ENCODE measurements around the gene MOV10L1.
"Not testable (repeated sequence)": the region's sequence is repeated elsewhere in the genome, so short reads cannot be mapped to it uniquely, and the experiment has no call there.

The MOV10L1 gene

DNA sequence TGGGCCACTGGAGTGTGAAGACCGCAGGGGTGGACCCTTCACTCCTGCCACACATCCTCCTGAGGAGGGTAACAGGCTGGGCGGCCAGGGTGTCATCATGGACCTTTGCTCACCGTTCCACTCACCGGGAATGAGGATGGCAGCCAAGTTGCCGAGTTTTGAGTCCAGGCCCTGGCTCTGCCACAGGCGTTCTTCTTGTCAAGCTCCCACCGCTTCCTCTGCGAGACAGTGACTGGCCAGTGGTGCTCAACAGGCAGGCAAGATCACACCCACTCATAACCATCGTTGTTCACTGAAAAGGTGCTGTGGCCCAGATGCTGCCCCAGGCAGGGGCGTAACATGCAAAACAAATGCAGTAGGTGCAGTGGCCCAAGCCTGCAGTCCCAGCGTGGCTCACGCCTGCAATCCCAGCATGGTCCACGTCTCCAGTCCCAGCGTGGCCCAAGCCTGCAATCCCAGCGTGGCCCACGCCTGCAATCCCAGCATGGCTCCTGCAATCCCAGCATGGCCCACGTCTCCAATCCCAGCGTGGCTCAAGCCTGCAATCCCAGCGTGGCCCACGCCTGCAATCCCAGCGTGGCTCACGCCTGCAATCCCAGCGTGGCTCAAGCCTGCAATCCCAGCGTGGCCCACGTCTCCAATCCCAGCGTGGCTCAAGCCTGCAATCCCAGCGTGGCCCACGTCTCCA, 75.8 kb downstream of the MOV10L1 start:
- DNase-seq, result no peak

DNA sequence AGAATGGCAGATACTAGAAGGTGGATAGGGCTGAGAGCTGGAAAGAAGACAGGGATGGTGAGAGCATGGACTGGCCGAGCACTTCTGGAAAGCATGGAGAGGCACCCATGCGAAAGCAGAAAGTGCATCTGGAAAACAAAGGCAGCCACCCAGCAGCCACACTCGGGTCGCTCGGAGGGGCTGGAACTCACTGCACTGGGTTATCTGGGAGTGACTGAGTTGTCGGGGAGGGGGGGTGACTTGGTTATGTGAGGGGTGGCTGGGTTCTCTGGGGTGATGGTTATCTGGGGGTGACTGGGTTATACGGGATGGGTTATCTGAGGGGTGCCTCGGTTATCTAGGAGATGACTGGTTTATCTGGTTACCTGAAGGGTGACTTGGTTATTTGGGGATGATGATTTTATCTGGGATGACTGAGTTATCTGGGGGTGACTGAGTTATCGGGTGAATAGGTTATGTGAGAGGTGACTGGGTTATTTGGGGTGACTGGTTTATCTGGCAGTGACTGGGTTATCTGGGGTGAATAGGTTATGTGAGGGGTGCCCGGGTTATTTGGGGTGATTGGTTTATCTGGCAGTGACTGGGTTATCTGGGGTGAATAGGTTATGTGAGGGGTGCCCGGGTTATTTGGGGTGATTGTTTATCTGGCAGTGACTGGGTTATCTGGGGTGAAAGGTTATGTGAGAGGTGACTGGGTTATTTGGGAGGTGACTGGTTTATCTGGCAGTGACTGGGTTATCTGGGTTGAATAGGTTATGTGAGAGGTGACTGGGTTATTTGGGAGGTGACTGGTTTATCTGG, 78.1 kb downstream of the MOV10L1 start:
- DNase-seq, result no peak

DNA sequence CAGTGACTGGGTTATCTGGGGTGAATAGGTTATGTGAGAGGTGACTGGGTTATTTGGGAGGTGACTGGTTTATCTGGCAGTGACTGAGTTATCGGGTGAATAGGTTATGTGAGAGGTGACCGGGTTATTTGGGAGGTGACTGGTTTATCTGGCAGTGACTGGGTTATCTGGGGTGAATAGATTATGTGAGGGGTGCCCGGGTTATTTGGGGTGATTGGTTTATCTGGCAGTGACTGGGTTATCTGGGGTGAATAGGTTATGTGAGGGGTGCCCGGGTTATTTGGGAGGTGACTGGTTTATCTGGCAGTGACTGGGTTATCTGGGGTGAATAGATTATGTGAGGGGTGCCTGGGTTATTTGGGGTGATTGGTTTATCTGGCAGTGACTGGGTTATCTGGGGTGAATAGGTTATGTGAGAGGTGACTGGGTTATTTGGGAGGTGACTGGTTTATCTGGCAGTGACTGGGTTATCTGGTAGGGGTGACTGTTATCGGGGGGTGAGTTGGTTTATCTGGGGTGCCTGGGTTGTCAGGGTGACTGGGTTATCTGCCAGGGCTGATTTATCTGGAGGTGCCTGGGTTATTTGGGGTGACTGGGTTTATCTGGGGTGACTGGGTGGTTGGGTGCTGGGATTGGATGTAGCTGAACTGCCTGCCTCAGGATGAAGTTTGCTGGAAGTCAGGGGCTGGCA, 78.8 kb downstream of the MOV10L1 start:
- not testable (repeated sequence) for DNase-seq

DNA sequence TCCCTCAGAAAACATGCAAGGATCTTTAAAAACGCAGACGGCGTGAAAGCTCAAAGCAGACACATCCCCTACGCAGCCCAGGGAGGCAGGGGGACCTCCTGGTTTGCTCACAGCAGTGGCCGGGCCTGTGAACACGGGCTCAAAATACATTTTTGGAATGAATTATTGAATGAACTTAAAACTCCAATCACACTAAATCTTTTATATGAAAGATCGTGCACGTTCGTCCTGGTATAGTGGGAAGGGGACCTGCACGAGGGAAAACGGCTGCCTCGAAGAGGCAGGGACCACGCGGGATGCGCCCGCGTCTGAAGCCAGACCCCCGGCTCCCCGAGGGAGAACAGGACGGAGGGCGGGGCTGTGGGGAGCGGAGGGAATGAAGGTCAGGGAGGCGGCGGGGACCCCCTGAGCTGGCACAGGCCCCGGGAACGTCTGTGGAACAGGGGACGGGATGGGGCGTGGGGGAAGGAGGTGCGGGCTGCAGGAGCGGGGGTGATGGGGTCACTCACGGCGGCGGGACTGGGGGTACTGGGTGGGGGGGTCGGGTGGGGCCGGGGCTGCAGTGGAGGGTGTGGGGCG, 79.5 kb downstream of the MOV10L1 start:
- no peak for DNase-seq

DNA sequence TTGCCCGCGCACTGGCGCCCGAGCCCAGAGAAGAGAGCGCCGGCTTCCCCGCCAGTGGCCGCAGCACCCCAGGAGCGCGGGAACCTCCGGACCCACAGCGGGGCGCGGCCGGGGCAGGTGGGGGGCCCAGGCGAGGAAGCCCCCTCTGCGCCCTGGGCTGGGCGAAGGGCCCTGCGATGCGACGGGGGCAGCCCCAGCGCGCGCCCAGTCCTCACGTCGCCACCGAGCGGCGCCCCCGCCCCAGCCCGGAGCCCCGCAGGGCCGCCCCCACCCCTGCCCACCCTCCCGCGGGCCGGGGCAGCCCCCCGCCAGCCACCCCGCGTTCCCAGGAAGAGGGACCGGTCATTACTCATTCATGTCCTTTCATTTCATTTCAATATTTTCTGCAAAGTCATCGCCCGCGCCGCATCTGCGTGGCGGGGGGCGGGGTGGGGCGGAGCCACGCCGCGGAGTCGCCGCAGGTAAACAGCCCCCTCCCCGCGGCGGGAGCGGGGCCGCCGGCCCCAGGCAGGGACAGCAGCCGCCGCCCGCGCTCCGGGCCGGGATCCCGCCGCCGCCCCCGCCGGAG, 80.1 kb downstream of the MOV10L1 start:
- DNase-seq, result no peak

DNA sequence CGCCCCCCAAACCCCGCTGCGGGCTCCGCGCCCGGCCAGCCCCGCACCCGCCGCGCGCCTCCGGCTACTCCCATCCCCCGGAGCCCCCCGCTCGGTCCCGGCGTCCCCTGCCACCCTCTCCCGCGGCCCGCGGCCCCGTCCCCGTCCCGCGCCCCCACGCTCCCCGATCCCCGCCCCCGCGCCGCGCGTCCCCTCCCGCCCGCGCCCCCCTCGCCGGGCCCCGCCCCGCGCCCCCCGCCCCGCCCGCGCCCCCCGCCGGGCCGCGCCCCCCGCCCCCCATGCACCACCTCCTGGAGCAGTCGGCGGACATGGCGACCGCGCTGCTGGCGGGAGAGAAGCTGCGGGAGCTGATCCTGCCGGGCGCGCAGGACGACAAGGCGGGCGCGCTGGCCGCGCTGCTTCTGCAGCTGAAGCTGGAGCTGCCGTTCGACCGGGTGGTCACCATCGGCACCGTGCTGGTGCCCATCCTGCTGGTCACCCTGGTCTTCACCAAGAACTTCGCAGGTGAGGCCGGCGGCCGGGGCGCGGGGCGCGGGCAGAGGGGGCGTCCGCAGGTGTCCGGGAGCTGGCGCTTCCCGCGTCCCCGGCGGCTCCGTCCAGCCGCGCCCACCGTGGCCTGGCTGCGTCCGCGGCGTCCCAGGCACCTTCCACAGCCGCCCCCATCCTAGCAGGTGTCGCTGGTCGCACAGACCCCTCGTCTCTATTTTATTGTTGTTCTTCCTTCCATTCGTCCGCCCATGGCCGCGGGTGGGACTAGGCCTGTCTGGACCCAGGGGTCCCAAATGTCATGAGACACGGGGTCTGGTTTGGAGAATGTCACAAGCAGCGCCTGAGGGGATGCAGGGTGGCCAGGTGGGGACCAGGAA, 80.9 kb downstream of the MOV10L1 start, which contains the start of gene PANX2:
PANX2 (plus strand) TSS at position 279 of the 866 bp plus-strand sequence; CDS start at position 279, 0 bp downstream.
- no peak for DNase-seq

DNA sequence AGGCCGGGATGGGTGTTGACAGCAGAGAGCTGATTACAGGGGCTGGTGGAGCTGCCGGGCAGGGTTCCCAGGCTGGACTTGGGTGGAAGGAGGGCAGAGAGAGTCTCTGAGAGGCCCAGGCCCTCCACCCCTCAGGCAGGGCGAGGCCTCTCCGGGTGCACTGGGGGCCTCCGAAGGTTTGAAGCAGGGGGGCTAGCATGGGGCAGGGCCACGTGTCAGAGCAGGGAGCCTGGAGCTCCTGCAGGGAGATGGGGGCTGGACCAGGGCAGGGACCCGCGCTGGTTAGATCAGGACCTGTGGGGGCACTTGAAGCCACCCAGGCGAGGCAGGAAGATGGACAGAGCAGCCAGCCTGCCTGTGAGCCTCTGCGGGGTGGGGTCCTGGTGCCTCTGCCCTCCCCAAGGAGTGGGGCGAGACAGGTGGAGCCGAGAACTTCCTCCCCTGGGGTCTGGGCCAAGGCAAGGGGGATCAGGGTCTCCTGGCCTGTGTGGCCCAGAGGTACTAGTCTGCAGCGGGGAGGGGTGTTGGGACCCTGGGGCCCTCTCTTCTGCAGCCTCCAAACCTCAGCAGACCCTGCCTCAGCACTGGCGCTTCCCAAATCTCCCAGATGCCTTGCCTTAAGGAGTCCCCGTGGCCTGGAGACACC, 81.6 kb downstream of the MOV10L1 start:
- DNase-seq, result no peak

DNA sequence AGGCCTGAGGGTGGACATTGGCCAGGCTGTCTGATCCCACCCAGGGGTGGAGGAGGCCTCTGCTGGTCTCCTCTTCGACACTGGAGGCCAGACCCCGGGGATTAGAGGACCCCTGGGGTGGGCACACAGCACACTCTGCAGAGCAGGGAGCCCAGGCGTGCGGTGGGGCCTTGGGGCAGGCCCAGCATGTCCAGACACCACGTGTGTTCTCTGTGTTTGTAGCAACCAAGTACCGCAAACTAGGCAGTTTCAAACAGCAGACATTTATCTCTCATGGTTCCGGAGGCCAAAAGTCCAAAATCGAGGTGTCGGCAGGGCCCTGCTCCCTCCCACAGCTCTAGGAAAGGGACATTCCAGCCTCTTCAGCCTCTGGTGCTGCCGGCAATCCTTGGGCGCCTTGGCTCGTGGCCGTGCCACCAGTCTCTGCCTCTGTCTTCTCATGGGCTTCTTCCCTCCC, 82.2 kb downstream of the MOV10L1 start:
- DNase-seq, result no peak

DNA sequence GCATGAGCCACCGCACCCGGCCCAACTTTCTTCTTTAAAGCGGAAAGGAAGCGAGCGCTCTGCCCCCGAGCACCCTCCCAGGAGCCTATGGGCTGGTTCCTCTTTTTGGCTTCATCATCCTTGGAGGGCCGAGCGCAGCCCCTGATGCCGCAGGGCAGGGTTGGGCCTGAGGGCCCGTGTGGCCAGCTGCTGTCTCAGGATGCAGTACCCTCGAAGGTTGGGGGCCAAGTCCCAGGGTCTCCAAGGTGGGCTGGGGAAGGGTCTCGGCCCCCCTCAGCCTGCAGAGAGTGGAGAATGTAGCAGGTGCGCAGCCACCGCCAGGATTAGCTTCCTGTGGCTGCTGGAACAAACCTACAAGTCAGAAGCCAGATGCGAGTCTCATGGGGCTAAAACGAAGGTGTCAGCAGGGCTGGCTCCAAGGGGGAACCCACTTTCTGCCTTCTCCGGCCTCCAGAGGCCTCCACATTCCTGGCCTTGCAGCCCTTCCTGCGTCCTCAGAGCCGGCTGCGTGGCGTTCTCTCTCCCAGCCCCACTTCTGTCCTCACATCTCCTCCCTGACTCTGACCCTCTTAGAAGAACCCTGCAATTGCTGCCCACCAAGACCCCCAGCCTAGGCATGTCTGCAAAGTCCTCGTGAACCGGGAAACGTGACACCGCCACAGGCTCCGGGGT, 83.6 kb downstream of the MOV10L1 start:
- DNase-seq, result no peak

DNA sequence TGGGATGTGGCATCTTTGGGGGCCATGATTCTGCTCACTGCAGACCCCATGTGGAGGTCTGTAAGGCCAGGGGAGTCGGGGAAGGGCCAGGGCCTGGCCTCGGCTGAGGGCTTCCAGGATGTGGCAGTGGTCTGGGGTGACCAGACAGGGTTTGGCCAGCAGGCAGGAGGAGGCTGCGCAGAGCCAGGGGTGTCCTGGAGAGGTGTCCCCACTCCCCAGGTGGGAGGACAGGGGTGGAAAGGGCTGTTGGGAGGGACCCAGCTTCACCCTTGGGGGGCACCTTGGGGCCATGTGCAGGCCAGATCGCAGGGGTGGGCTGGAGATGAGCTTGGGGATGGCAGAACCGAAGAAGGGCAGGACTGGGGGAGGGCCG, 84.2 kb downstream of the MOV10L1 start:
- DNase-seq, result no peak

DNA sequence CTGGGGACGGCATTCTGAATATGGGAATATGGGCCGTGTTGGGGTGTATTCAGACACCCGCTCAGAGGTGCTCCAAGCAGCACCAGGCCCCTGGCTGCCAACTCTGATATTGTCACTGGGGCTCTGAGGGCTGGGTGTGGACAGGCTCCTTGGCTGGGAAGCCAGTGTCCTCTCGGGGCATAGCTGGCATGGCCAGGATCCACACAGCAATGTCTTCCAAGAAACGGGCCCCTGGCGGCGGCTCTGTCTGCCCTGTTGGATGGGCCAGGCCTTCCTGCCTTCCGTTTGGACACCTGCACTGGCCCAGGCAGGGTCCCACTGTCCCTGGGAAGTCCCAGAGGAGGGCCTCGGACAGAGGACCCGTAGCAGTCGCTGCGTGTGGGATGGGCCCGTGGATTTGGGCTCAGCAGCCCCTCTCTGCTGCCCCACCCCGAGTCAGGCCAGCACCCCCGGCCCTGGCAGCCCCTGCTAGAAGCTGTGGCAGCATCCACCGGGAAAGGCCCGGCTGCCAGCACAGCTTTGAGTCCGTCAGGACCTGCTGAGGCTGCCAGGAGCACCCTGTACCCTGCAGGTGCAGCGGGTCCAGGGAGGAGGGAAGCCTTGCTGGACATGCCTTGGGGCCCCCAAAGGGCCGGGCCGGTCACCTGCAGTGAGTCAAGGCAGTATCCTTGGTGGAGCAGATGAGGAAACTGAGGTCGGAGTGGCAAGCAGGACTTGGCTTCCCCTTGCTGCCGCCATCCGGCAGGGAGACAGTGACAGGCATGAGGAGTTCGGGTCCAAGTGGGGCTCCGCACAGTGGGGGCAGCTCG, 84.8 kb downstream of the MOV10L1 start:
- no peak for DNase-seq

DNA sequence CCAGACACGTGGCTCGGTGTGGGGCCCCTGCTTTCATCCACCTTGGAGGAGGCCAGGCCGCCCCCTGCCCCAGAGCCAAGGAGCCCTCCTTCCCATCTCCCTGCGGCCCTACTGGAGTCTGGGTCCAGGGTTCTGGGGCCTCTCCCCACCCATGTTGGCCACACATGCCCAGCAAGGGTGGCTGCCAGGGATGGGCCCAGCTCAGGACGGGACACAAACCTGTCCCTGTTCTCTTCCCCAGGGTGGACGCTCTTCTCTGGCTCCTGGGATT, 85.3 kb downstream of the MOV10L1 start:
- no peak for DNase-seq

DNA sequence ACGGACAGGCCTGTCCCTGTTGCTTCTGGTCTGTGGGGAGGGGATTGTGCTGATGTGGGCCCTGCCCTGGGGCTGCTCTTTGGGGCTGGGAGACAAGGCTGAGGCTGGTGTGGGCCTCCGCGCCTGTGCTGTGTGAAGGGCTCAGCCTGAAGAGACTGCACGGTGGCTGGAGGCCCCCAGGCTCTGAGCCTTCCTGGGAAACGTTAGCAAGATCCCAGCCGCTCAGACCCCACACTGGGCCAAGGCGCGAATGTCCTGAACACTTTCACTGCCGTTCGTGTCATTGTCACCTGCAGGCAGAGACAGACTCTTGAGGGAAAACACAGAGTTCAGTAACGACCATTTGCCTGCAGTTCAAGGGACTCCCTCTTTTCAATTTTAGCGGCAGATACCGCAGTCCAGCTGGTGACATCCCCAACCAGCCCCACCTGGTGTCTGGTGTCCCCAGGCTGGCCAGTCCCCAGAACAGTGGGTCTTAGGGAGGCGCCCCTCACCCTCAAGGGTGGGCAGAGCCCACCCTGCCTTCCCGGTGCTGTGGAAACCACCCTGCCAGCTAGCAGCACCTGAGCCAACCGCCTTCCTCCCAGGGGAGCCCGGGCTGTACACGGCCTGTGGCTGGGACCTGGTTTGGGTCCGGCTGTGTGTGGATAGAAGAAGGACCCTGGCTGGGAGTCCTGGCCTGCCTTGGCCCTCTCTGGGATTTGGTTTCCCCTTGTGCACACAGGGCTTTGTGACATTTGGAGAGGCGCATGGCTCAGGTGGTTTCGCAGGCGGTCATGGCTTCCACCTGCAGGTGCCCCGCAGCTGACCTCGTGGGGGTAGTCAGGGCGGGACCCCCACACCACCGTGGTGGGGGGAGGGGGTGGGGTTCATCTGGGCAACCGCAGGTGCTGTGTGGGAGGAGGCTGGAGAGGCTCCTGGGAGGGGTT, 86.4 kb downstream of the MOV10L1 start:
- DNase-seq, result no peak

DNA sequence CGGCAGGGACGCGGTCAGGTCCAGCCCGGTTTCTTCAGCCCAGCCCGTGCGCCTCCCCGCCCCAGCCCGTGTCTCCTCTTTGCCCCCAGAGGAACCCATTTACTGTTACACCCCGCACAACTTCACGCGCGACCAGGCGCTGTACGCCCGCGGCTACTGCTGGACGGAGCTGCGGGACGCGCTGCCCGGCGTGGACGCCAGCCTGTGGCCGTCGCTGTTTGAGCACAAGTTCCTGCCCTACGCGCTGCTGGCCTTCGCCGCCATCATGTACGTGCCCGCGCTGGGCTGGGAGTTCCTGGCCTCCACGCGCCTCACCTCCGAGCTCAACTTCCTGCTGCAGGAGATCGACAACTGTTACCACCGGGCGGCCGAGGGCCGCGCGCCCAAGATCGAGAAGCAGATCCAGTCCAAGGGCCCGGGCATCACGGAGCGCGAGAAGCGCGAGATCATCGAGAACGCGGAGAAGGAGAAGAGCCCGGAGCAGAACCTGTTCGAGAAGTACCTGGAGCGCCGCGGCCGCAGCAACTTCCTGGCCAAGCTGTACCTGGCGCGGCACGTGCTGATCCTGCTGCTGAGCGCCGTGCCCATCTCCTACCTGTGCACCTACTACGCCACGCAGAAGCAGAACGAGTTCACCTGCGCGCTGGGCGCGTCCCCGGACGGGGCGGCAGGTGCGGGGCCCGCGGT, 87.2 kb downstream of the MOV10L1 start:
- no peak for DNase-seq

DNA sequence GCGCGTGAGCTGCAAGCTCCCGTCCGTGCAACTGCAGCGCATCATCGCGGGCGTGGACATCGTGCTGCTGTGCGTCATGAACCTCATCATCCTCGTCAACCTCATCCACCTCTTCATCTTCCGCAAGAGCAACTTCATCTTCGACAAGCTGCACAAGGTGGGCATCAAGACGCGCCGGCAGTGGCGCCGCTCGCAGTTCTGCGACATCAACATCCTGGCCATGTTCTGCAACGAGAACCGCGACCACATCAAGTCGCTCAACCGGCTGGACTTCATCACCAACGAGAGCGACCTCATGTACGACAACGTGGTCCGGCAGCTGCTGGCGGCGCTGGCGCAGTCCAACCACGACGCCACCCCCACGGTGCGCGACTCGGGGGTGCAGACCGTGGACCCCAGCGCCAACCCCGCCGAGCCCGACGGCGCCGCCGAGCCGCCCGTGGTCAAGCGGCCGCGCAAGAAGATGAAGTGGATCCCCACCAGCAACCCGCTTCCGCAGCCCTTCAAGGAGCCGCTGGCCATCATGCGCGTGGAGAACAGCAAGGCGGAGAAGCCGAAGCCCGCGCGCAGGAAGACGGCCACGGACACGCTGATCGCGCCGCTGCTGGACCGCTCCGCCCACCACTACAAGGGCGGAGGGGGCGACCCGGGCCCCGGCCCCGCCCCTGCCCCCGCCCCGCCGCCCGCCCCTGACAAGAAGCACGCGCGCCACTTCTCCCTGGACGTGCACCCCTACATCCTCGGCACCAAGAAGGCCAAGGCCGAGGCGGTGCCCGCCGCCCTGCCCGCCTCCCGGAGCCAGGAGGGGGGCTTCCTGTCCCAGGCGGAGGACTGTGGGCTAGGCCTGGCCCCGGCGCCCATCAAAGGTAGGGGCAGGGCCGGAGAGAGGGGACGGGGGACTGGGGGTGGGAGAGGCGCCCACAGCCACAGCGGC, 88.0 kb downstream of the MOV10L1 start:
- DNase-seq, result no peak

DNA sequence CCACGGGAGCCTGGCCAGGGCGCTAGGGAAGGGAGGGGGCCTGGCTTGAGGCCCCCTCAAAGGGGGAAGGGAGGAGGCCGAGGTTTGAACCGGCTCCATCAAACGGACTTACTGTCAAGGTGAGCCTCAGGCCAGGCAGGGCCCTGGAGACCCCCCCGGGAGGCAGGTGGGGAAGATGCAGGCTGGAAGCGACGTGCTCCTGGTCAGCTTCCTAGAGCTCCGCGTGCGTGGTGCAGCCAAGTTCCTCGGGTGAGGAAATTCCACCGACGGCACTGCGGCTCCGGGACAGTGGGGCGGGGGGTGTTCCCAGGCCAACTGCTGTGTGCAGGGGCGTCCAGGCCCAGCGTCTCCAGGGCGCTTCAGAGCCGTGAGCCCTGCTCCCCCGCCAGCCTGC, 88.7 kb downstream of the MOV10L1 start:
- DNase-seq, result no peak
